HEK293 (cell line): ENCODE measurements around the gene MUC7.

Experiments used
- CTCF ChIA-PET: fragments of 350-600 bp; formaldehyde crosslinking; extraction: SDS; loops from one replicate; lab custom pipeline; 2021; ENCODE audit warnings: antibody characterized with exemption; lab: Yijun Ruan, JAX
- POLR2A ChIA-PET: fragments of 300-600 bp; formaldehyde crosslinking; extraction: SDS; loops from one replicate; lab custom pipeline; 2020; ENCODE audit warnings: antibody characterized with exemption, inconsistent platforms; lab: Yijun Ruan, JAX
- H3K27ac ChIP-seq: fragments of 200-500 bp; sonication (Bioruptor generic); 2 replicates; pipeline ENCODE4 v1.5.1; 2014; ENCODE audit warnings: low read depth, low read length, control low read depth, inconsistent platforms; ENCODE audit errors: extremely low read depth
- H3K36me3 ChIP-seq, 2 experiments: fragments of 200-500 bp in 1 of 2; sonication (Bioruptor generic) in 1 of 2; 1 replicate in 1 of 2; 2 replicates in 1 of 2; pipeline ENCODE4 v1.5.1; 2014 to 2017; ENCODE audit warnings: inconsistent platforms in 2 of 2, low read length in 2 of 2; ENCODE audit not compliant: control insufficient read depth in 2 of 2, insufficient read depth in 1 of 2
- H3K4me1 ChIP-seq: fragments of 200-500 bp; sonication (Bioruptor generic); 2 replicates; pipeline ENCODE4 v1.5.1; 2014; ENCODE audit warnings: mild to moderate bottlenecking, low read length, inconsistent platforms; ENCODE audit not compliant: control insufficient read depth, insufficient read depth
- H3K4me3 ChIP-seq: 2 replicates; pipeline ENCODE4 v1.5.1; 2011; ENCODE audit warnings: low read depth, mild to moderate bottlenecking, control low read depth, low read length, moderate library complexity
- H3K9me3 ChIP-seq: fragments of 200-500 bp; sonication (Bioruptor generic); 2 replicates; pipeline ENCODE4 v1.5.1; 2014; ENCODE audit warnings: low read depth, low read length, inconsistent platforms; ENCODE audit not compliant: control insufficient read depth, insufficient read depth
- GLI2 ChIP-seq: fragments of 450-650 bp; formaldehyde crosslinking; IDR thresholded peaks from 2 replicates; pipeline ENCODE4; 2017; ENCODE audit warnings: missing biosample characterization, missing genetic modification characterization, low read depth, borderline replicate concordance
- PRDM10 ChIP-seq: fragments of 450-650 bp; formaldehyde crosslinking; IDR thresholded peaks from 2 replicates; pipeline ENCODE4 v1.5.1; 2016; ENCODE audit warnings: missing biosample characterization, missing genetic modification characterization
- ZBTB1 ChIP-seq: fragments of 450-650 bp; formaldehyde crosslinking; IDR thresholded peaks from 2 replicates; pipeline ENCODE4 v1.5.1; 2016; ENCODE audit warnings: missing biosample characterization, missing genetic modification characterization
- ZBTB20 ChIP-seq: fragments of 450-650 bp; formaldehyde crosslinking; IDR thresholded peaks from 2 replicates; pipeline ENCODE4 v1.5.1; 2016; ENCODE audit warnings: missing biosample characterization, missing genetic modification characterization
- ZFHX2 ChIP-seq: fragments of 450-650 bp; formaldehyde crosslinking; conservative IDR thresholded peaks from 2 replicates; pipeline ENCODE4 v1.5.1; 2016; ENCODE audit warnings: missing biosample characterization, missing genetic modification characterization
- ZIC2 ChIP-seq: fragments of 450-650 bp; formaldehyde crosslinking; IDR thresholded peaks from 2 replicates; pipeline ENCODE4 v1.5.1; 2016; ENCODE audit warnings: missing biosample characterization, missing genetic modification characterization
- ZNF148 ChIP-seq: fragments of 450-650 bp; formaldehyde crosslinking; IDR thresholded peaks from 2 replicates; pipeline ENCODE4 v1.5.0; 2017; ENCODE audit warnings: missing biosample characterization, missing genetic modification characterization, borderline replicate concordance
- ZNF175 ChIP-seq: fragments of 450-650 bp; formaldehyde crosslinking; IDR thresholded peaks from 2 replicates; pipeline ENCODE4 v1.5.1; 2016; ENCODE audit warnings: missing biosample characterization, missing genetic modification characterization
- ZNF280C ChIP-seq: fragments of 450-650 bp; formaldehyde crosslinking; IDR thresholded peaks from 2 replicates; pipeline ENCODE4 v1.5.1; 2016; ENCODE audit warnings: missing biosample characterization, missing genetic modification characterization
- ZNF280D ChIP-seq: fragments of 450-650 bp; formaldehyde crosslinking; IDR thresholded peaks from 2 replicates; pipeline ENCODE4 v1.5.1; 2016; ENCODE audit warnings: missing biosample characterization, missing genetic modification characterization
- ZNF350 ChIP-seq: fragments of 450-650 bp; formaldehyde crosslinking; IDR thresholded peaks from 2 replicates; pipeline ENCODE4 v1.5.0; 2017; ENCODE audit warnings: missing biosample characterization, mild to moderate bottlenecking, missing genetic modification characterization
- ZNF37A ChIP-seq: fragments of 450-650 bp; IDR thresholded peaks from 2 replicates; pipeline ENCODE4 v1.5.1; 2018; ENCODE audit warnings: missing biosample characterization, missing genetic modification characterization
- ZNF518A ChIP-seq: fragments of 450-650 bp; formaldehyde crosslinking; conservative IDR thresholded peaks from 2 replicates; pipeline ENCODE4 v1.5.1; 2016; ENCODE audit warnings: low read depth, missing biosample characterization, missing genetic modification characterization
- ZNF623 ChIP-seq: fragments of 450-650 bp; formaldehyde crosslinking; IDR thresholded peaks from 2 replicates; pipeline ENCODE4 v1.5.1; 2016; ENCODE audit warnings: missing biosample characterization, missing genetic modification characterization
- ZNF692 ChIP-seq: fragments of 450-650 bp; formaldehyde crosslinking; IDR thresholded peaks from 2 replicates; pipeline ENCODE4 v1.5.1; 2016; ENCODE audit warnings: missing biosample characterization, missing genetic modification characterization
- ZNF843 ChIP-seq: fragments of 450-650 bp; formaldehyde crosslinking; IDR thresholded peaks from 2 replicates; pipeline ENCODE4 v1.5.1; 2016; ENCODE audit warnings: missing biosample characterization, missing genetic modification characterization

The MUC7 gene

GRCh38 chr4:70426789-70427188 is 45.2 kb upstream of the MUC7 start (continued):
- TF ChIP-seq ZNF518A (no peak), ZNF843 (no peak), ZIC2 (no peak), PRDM10 (tag by site-specific recombination) (no peak), ZNF692 (tag by site-specific recombination) (no peak), ZNF623 (tag by site-specific recombination) (no peak), ZBTB20 (no peak), ZFHX2 (no peak), GLI2 (tag by site-specific recombination) (no peak), ZNF175 (tag by site-specific recombination) (no peak), ZNF350 (tag by site-specific recombination) (no peak), ZNF280D (tag by site-specific recombination) (no peak)

- TF ChIP-seq ZNF350 (tag by site-specific recombination) (no peak), ZBTB1 (tag by site-specific recombination) (no peak), ZNF692 (tag by site-specific recombination) (no peak), ZNF148 (tag by site-specific recombination) (no peak), ZNF280C (tag by site-specific recombination) (no peak), ZNF37A (tag by site-specific recombination) (no peak)
- Histone ChIP-seq H3K36me3 (no peaks in the 10 kb centered on the region), H3K4me3 (no peak overlapping the region), H3K4me1 (no peaks in the 10 kb centered on the region), H3K9me3 (no peaks in the 10 kb centered on the region), H3K27ac (no peak overlapping the region)
- ChIA-PET CTCF (interaction anchor here (0.7 to 1.3 kb wide), 2 partner anchors 122 to 266 kb away, joined by 3 to 4 read pairs; no protein-coding TSS in a partner anchor), POLR2A (no interaction called here)
These were observed 34.8 kb upstream of the MUC7 start for GRCh38 chr4:70437197-70437596.
